Gastrocnemius medialis (tissue), 4 donors: Measurements from ENCODE around the gene ARHGEF10L.

Experiments
- POLR2A ChIP-seq, 2 donors: fragments of 450-650 bp; IDR thresholded peaks; one replicate each; pipeline ENCODE4 v1.6.1; 2017; ENCODE audit warnings: antibody characterized with exemption in 2 of 2, mild to moderate bottlenecking in 2 of 2, moderate library complexity in 2 of 2
- TF ChIP-seq, protein P1 (sequence below), 5 experiments: fragments of 450-650 bp in 3 of 5; fragments of 200-600 bp in 2 of 5; sonication (generic) in 2 of 5; IDR thresholded peaks in 4 of 5; conservative IDR thresholded peaks in 1 of 5; 1 replicate in 4 of 5; 2 replicates in 1 of 5; pipeline ENCODE4 v1.5.1; 2016 to 2019; ENCODE audit warnings: antibody characterized with exemption in 5 of 5, mild to moderate bottlenecking in 3 of 5, moderate library complexity in 3 of 5

GRCh38 chr1:17494114-17494729, 45.3 kb upstream of the ARHGEF10L start:
- TF ChIP-seq, protein P1, sequence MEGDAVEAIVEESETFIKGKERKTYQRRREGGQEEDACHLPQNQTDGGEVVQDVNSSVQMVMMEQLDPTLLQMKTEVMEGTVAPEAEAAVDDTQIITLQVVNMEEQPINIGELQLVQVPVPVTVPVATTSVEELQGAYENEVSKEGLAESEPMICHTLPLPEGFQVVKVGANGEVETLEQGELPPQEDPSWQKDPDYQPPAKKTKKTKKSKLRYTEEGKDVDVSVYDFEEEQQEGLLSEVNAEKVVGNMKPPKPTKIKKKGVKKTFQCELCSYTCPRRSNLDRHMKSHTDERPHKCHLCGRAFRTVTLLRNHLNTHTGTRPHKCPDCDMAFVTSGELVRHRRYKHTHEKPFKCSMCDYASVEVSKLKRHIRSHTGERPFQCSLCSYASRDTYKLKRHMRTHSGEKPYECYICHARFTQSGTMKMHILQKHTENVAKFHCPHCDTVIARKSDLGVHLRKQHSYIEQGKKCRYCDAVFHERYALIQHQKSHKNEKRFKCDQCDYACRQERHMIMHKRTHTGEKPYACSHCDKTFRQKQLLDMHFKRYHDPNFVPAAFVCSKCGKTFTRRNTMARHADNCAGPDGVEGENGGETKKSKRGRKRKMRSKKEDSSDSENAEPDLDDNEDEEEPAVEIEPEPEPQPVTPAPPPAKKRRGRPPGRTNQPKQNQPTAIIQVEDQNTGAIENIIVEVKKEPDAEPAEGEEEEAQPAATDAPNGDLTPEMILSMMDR (IDR thresholded peaks at IDR 0.05 in 4 of 5, conservative IDR thresholded peaks at IDR 0.05 in 1 of 5) = peak; percentile 70 to 89 (median 82)
- TF ChIP-seq POLR2A (IDR thresholded peaks at IDR 0.05) = no peak
